ENCODE data around the gene ZNF658. TPM values are rescaled to one million over a fixed set of nuclear protein-coding genes. Genes with fewer than 3 reads are reported as not detected.

Gene ZNF658
- total RNA-seq, 2 donors from 2014 or later = 3.7 to 4.5 TPM

Other genes with a start within 250 kb of the ZNF658 start
- gene SPATA31A3, start 91.8 kb downstream of the ZNF658 start, total RNA-seq = not detected

Data from left colon (tissue), 2 donors.